ENCODE data around the gene CALM3. TPM values are rescaled to one million over a fixed set of nuclear protein-coding genes. Genes with fewer than 3 reads are reported as not detected.

The CALM3 gene
- total and polyA plus RNA-seq, 2 experiments from 2014 or later = 217 to 271 TPM

DNA sequence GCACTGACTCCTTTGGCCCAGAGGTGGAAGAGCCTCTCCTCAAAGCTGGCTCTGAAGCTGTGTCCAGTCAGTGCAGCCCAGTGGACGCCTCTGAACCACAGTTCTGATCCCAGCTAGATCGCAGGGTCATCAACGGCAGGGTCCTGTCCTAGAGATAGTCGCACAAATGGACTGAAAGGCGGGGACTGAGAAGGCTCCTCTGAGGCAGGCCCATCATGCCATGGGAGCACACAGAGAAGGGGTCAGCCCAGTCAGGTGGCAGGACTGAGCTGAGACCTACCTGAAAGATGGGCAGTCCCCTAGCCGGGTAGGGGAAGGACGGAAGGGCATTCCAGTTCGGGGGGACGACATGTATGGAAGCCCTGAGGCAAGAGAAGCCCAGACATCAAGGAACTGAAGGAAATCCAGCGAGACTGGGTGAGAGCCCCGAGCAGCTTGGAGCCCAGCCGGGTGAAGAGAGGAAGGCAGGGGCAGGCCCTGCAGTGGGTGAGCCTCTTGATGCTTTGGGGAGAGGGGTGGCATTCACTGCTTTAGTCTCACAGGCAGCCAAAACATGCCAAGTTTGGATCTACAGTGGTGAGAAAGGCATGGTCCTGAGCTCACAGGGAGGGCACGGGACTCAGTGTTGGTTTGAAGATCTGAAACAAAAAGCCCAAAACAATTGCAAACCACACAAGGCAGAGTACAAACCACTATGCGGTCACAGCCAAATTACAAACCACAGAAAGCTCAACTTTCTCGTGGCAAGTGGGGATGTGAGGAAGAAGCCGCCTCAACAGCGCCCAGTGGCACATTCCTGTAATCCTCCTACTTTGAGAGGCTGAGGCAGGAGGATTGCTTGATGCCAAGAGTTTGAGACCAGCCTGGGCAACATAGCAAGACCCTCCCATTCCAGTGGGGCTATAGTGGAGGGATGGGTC is 10.0 kb downstream of the CALM3 start:
- peaks cover 51% of the 10 kb centered on the region for H3F3A ChIP-seq (ENCODE audit: insufficient read depth)
- no peaks in the 10 kb centered on the region for H3K27me3 ChIP-seq (replicated peaks; ENCODE audit: insufficient read depth)
- TF ChIP-seq EZH2 (IDR thresholded peaks at IDR 0.05; ENCODE audit: insufficient read depth, poor library complexity, severe bottlenecking) = no peak
- no peak for TF ChIP-seq EZH2phosphoT487 (IDR thresholded peaks at IDR 0.05; ENCODE audit: insufficient read depth, low read depth)
- in situ Hi-C loops (cut with MboI) = no loop called here
- H3K4me2 ChIP-seq (ENCODE audit: unreplicated experiment) = no peak overlapping the region
- H3K9me3 ChIP-seq (ENCODE audit: low read depth) = no peaks in the 10 kb centered on the region
- no peaks in the 10 kb centered on the region for H3K9me2 ChIP-seq (ENCODE audit: insufficient read depth)
- H3K79me2 ChIP-seq (ENCODE audit: insufficient read depth) = peaks cover 18% of the 10 kb centered on the region
- no peaks in the 10 kb centered on the region; the same call in 1 of the 2 replicates for H4K20me1 ChIP-seq (ENCODE audit: insufficient read depth)
- no peak for DNase-seq
- peaks cover 39% of the 10 kb centered on the region; the same call in 1 of the 2 replicates for H3K36me3 ChIP-seq (ENCODE audit: low read depth)
- no peak overlapping the region for H3K27ac ChIP-seq
- peaks cover 7% of the 10 kb centered on the region for H3K4me1 ChIP-seq (ENCODE audit: insufficient read depth)
- 77 to 78% methylated on average over 17 of the region's 17 CpGs for WGBS, 2 experiments (ENCODE audit: low coverage in 1 of 2, low lambda C conversion rate in 2 of 2, missing lambda C conversion rate in 2 of 2)
- H3K4me3 ChIP-seq = no peak overlapping the region
- no peak overlapping the region for H3K9ac ChIP-seq
- H2AFZ ChIP-seq = no peak overlapping the region

DNA sequence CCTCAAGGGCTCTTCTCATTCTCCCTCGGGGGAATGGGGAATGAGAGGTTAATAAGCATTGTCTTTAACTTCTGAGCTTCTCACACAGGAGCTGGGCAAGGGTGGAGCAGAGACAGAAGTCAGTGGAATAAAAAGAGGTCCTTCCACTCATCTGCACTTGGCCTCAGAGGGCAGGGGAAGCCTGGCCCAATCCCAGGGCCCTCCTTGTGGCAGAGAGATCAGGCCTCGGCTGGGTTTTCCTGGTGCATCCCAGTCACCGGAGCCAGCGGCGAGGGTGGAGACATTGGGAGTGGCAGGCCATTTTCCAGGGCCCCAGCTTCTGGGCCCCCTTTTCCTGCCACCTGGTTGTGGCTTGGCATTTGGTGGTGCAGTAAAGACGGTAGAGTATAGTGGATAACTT is 10.6 kb downstream of the CALM3 start:
- no peak overlapping the region for H3K27ac ChIP-seq
- no peak overlapping the region for H3K4me2 ChIP-seq (ENCODE audit: unreplicated experiment)
- H3K9me2 ChIP-seq (ENCODE audit: insufficient read depth) = no peaks in the 10 kb centered on the region
- H4K20me1 ChIP-seq (ENCODE audit: insufficient read depth) = no peaks in the 10 kb centered on the region
- no peak overlapping the region for H3K9ac ChIP-seq
- DNase-seq = no peak
- H3K4me3 ChIP-seq = no peak overlapping the region
- WGBS, 2 experiments (ENCODE audit: low coverage in 1 of 2, low lambda C conversion rate in 2 of 2, missing lambda C conversion rate in 2 of 2) = 59 to 64% methylated on average over 6 of the region's 6 CpGs
- in situ Hi-C loops (cut with MboI) = no loop called here
- peaks cover 56% of the 10 kb centered on the region for H3F3A ChIP-seq (ENCODE audit: insufficient read depth)
- H3K9me3 ChIP-seq (ENCODE audit: low read depth) = no peaks in the 10 kb centered on the region
- H2AFZ ChIP-seq = no peak overlapping the region
- no peaks in the 10 kb centered on the region for H3K27me3 ChIP-seq (replicated peaks; ENCODE audit: insufficient read depth)
- H3K4me1 ChIP-seq (ENCODE audit: insufficient read depth) = peaks cover 12% of the 10 kb centered on the region
- H3K79me2 ChIP-seq (ENCODE audit: insufficient read depth) = peaks cover 11% of the 10 kb centered on the region
- no peak for TF ChIP-seq EZH2phosphoT487 (IDR thresholded peaks at IDR 0.05; ENCODE audit: insufficient read depth, low read depth)
- no peak for TF ChIP-seq EZH2 (IDR thresholded peaks at IDR 0.05; ENCODE audit: insufficient read depth, poor library complexity, severe bottlenecking)
- H3K36me3 ChIP-seq (ENCODE audit: low read depth) = peaks cover 32% of the 10 kb centered on the region; the same call in 1 of the 2 replicates

DNA sequence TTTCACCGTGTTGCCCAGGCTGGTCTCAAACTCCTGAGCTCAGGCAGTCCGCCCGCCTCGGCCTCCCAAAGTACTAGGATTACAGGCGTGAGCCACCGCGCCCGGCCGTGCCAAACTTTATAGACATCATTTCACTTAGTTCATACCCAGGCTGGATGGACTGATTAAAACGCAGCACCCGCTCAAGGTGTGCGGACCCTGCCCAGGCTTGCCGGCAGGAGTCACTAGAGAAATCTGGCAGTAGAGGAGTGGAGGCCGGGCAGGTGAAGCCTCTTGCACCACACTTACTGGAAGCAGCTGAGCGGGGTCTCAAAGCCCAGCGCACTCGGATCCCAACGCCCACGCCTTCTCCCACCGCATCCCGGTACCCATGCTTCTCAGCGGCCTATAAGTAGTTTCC is 12.4 kb downstream of the CALM3 start:
- H3K4me3 ChIP-seq = no peak overlapping the region
- H3K79me2 ChIP-seq (ENCODE audit: insufficient read depth) = no peaks in the 10 kb centered on the region
- H3K4me1 ChIP-seq (ENCODE audit: insufficient read depth) = peaks cover 21% of the 10 kb centered on the region
- no peak overlapping the region for H3K27ac ChIP-seq
- H2AFZ ChIP-seq = no peak overlapping the region
- H3K9ac ChIP-seq = no peak overlapping the region
- H3K4me2 ChIP-seq (ENCODE audit: unreplicated experiment) = no peak overlapping the region
- TF ChIP-seq EZH2 (IDR thresholded peaks at IDR 0.05; ENCODE audit: insufficient read depth, poor library complexity, severe bottlenecking) (no peak), EZH2phosphoT487 (IDR thresholded peaks at IDR 0.05; ENCODE audit: insufficient read depth, low read depth) (no peak)
- H3K27me3 ChIP-seq (replicated peaks; ENCODE audit: insufficient read depth) = no peaks in the 10 kb centered on the region
- no peak for DNase-seq
- 93 to 95% methylated on average over 22 of the region's 22 CpGs for WGBS, 2 experiments (ENCODE audit: low coverage in 1 of 2, low lambda C conversion rate in 2 of 2, missing lambda C conversion rate in 2 of 2)
- peaks cover 15% of the 10 kb centered on the region; the same call in 1 of the 2 replicates for H3K36me3 ChIP-seq (ENCODE audit: low read depth)
- no peaks in the 10 kb centered on the region for H3K9me2 ChIP-seq (ENCODE audit: insufficient read depth)
- in situ Hi-C loops (cut with MboI) = no loop called here
- H3F3A ChIP-seq (ENCODE audit: insufficient read depth) = peaks cover 60% of the 10 kb centered on the region
- H3K9me3 ChIP-seq (ENCODE audit: low read depth) = no peaks in the 10 kb centered on the region
- no peaks in the 10 kb centered on the region for H4K20me1 ChIP-seq (ENCODE audit: insufficient read depth)

DNA sequence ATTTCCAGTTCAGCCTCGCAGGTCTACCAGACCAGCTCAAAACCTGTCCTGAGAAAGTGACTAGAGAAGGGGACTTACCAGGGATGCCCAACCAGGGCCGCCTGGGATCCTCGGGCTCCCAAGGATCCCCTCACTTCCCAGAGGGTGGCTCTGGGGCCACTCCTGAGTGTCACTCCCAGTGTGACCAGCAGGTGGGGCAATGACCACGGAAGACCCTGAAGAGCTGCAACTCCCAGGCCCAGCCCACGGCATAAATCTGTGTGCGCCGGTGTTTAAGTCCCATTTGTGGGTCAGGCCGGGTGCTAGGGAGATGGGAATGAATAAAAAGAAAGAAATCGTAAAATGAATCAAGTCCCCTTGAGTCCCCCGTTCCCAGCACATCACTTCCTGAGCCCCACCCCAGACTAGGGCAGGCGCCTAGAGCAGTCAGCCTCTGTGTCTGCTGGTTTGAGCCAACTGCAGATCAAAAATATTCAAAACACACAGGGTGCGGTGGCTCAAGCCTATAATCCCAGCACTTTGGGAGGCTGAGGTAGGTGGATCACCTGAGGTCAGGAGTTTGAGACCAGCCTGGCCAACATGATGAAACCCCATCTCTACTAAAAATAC is 13.1 kb downstream of the CALM3 start:
- DNase-seq = peak; percentile 84
- in situ Hi-C loops (cut with MboI) = no loop called here
- Histone ChIP-seq H3K4me2 (ENCODE audit: unreplicated experiment) (no peak overlapping the region), H3K9me3 (ENCODE audit: low read depth) (no peaks in the 10 kb centered on the region), H3F3A (ENCODE audit: insufficient read depth) (peaks cover 60% of the 10 kb centered on the region), H2AFZ (0 out of 2 replicates have a peak overlapping the region, but pooled peaks have one; percentile 46), H3K4me1 (ENCODE audit: insufficient read depth) (peaks cover 28% of the 10 kb centered on the region), H3K4me3 (no peak overlapping the region), H3K9ac (peak overlapping the region; percentile 20; the same call in 1 of the 2 replicates), H3K9me2 (ENCODE audit: insufficient read depth) (no peaks in the 10 kb centered on the region), H3K27me3 (replicated peaks; ENCODE audit: insufficient read depth) (no peaks in the 10 kb centered on the region), H4K20me1 (ENCODE audit: insufficient read depth) (no peaks in the 10 kb centered on the region), H3K79me2 (ENCODE audit: insufficient read depth) (no peaks in the 10 kb centered on the region), H3K27ac (no peak overlapping the region), H3K36me3 (ENCODE audit: low read depth) (peaks cover 8% of the 10 kb centered on the region; the same call in 1 of the 2 replicates)
- TF ChIP-seq EZH2phosphoT487 (IDR thresholded peaks at IDR 0.05; ENCODE audit: insufficient read depth, low read depth) (no peak), EZH2 (IDR thresholded peaks at IDR 0.05; ENCODE audit: insufficient read depth, poor library complexity, severe bottlenecking) (no peak)
- 7 to 8% methylated on average over 12 of the region's 12 CpGs for WGBS, 2 experiments (ENCODE audit: low coverage in 1 of 2, low lambda C conversion rate in 2 of 2, missing lambda C conversion rate in 2 of 2)
